ENCODE results near the gene WDR5. TPM values are rescaled to one million over a fixed set of nuclear protein-coding genes. Genes with fewer than 3 reads are reported as not detected.

The WDR5 gene
- polyA plus RNA-seq, 2 of the 4 experiments (the other 2 are of a cell fraction) = 37.9 to 46.0 TPM

GRCh38 chr9:134175808-134176598 is 40.1 kb downstream of the WDR5 start:
- Histone ChIP-seq H3K27ac (peak overlapping the region in 1 of 2 experiments; percentile 68; a peak in 3 of 6 replicates), H3K4me3 (no peak overlapping the region), H3K9me3 (no peaks in the 10 kb centered on the region), H3K4me2 (peak overlapping the region; percentile 53; the same call in 2 of the 3 replicates), H3K4me1 (peaks cover 15% of the 10 kb centered on the region)
- TF ChIP-seq RAD21 (conservative IDR thresholded peaks at IDR 0.05 in 1 of 2, IDR thresholded peaks at IDR 0.05 in 1 of 2) (0 out of 5 replicates have a peak, but pooled peaks of 1 of the 2 experiments have one; percentile 10), SMC3 (IDR thresholded peaks at IDR 0.05) (0 out of 3 replicates have a peak, but pooled peaks have one; percentile 17), ATOH8 (CRISPR knock-in tag; IDR thresholded peaks at IDR 0.05; ENCODE audit: low read depth) (no peak)
- TF ChIP-seq, protein P1, sequence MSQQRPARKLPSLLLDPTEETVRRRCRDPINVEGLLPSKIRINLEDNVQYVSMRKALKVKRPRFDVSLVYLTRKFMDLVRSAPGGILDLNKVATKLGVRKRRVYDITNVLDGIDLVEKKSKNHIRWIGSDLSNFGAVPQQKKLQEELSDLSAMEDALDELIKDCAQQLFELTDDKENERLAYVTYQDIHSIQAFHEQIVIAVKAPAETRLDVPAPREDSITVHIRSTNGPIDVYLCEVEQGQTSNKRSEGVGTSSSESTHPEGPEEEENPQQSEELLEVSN (IDR thresholded peaks at IDR 0.05; ENCODE audit: borderline replicate concordance, low read depth) = no peak
- ATAC-seq (peak in 1 of 2 experiments; percentile 10; a peak in 3 of 6 replicates), FAIRE-seq (no peak), DNase-seq (ENCODE audit: low read depth in 1 of 2, low spot score in 1 of 2) (no peak)
- ChIA-PET POLR2A (no interaction called here), CTCF (interaction anchor here (0.9 to 3.5 kb wide), 9 partner anchors 10 to 273 kb away, joined by 3 to 63 read pairs (median 4); no protein-coding TSS in a partner anchor)
- WGBS (ENCODE audit: missing lambda C conversion rate) = 82% methylated on average over 25 of the region's 35 CpGs

- TF ChIP-seq SREBF2 (IDR thresholded peaks at IDR 0.05) (no peak), POLR2A (IDR thresholded peaks at IDR 0.05; ENCODE audit: low read length) (no peak), ZNF302 (CRISPR knock-in tag; IDR thresholded peaks at IDR 0.05) (no peak), EHF (CRISPR knock-in tag; IDR thresholded peaks at IDR 0.05) (no peak), CEBPB (IDR thresholded peaks at IDR 0.05) (no peak), EP300 (IDR thresholded peaks at IDR 0.05) (no peak), RAD21 (conservative IDR thresholded peaks at IDR 0.05 in 1 of 2, IDR thresholded peaks at IDR 0.05 in 1 of 2) (no peak), CHD4 (IDR thresholded peaks at IDR 0.05; ENCODE audit: borderline replicate concordance) (no peak), HOXB5 (CRISPR knock-in tag; IDR thresholded peaks at IDR 0.05) (no peak), MAFK (IDR thresholded peaks at IDR 0.05; ENCODE audit: partially characterized antibody) (no peak), ESRRA (IDR thresholded peaks at IDR 0.05; ENCODE audit: borderline replicate concordance, low read length) (no peak), FOSB (CRISPR knock-in tag; IDR thresholded peaks at IDR 0.05) (no peak), ATOH8 (CRISPR knock-in tag; IDR thresholded peaks at IDR 0.05; ENCODE audit: low read depth) (no peak), RCOR1 (IDR thresholded peaks at IDR 0.05; ENCODE audit: low read depth, low read length) (no peak), GATA3 (IDR thresholded peaks at IDR 0.05; ENCODE audit: borderline replicate concordance) (no peak), CBX8 (IDR thresholded peaks at IDR 0.05) (no peak), CHD2 (IDR thresholded peaks at IDR 0.05; ENCODE audit: low read length, partially characterized antibody) (no peak)
- TF ChIP-seq, protein P2, sequence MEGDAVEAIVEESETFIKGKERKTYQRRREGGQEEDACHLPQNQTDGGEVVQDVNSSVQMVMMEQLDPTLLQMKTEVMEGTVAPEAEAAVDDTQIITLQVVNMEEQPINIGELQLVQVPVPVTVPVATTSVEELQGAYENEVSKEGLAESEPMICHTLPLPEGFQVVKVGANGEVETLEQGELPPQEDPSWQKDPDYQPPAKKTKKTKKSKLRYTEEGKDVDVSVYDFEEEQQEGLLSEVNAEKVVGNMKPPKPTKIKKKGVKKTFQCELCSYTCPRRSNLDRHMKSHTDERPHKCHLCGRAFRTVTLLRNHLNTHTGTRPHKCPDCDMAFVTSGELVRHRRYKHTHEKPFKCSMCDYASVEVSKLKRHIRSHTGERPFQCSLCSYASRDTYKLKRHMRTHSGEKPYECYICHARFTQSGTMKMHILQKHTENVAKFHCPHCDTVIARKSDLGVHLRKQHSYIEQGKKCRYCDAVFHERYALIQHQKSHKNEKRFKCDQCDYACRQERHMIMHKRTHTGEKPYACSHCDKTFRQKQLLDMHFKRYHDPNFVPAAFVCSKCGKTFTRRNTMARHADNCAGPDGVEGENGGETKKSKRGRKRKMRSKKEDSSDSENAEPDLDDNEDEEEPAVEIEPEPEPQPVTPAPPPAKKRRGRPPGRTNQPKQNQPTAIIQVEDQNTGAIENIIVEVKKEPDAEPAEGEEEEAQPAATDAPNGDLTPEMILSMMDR (IDR thresholded peaks at IDR 0.05) = no peak
- TF ChIP-seq, protein P3, sequence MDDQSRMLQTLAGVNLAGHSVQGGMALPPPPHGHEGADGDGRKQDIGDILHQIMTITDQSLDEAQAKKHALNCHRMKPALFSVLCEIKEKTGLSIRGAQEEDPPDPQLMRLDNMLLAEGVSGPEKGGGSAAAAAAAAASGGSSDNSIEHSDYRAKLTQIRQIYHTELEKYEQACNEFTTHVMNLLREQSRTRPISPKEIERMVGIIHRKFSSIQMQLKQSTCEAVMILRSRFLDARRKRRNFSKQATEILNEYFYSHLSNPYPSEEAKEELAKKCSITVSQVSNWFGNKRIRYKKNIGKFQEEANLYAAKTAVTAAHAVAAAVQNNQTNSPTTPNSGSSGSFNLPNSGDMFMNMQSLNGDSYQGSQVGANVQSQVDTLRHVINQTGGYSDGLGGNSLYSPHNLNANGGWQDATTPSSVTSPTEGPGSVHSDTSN (IDR thresholded peaks at IDR 0.05) = no peak
- FAIRE-seq (no peak), ATAC-seq (peak in 1 of 2 experiments; percentile 27; a peak in 3 of 6 replicates), DNase-seq (ENCODE audit: low read depth in 1 of 2, low spot score in 1 of 2) (peak in 1 of 2 experiments; percentile 20)
- no peak overlapping the region for H3K4me3 ChIP-seq
- H3K27ac ChIP-seq = peak overlapping the region in 1 of 2 experiments; percentile 68; a peak in 2 of 6 replicates
- peaks cover 15% of the 10 kb centered on the region for H3K4me1 ChIP-seq
- WGBS (ENCODE audit: missing lambda C conversion rate) = 25% methylated on average over 4 of the region's 6 CpGs
- CTCF ChIA-PET = interaction anchor here (0.9 to 3.5 kb wide), 7 partner anchors 10 to 273 kb away, joined by 3 to 63 read pairs (median 3); no protein-coding TSS in a partner anchor
- no peaks in the 10 kb centered on the region for H3K9me3 ChIP-seq
- POLR2A ChIA-PET = no interaction called here
- H3K4me2 ChIP-seq = peak overlapping the region; percentile 53; the same call in 1 of the 3 replicates
These were observed 40.7 kb downstream of the WDR5 start for GRCh38 chr9:134176599-134176968.

All from A549 (cell line).